ENCODE data around the gene SLC25A30.
"Not testable (repeated sequence)": the region's sequence is repeated elsewhere in the genome, so short reads cannot be mapped to it uniquely, and the experiment has no call there.

DNA sequence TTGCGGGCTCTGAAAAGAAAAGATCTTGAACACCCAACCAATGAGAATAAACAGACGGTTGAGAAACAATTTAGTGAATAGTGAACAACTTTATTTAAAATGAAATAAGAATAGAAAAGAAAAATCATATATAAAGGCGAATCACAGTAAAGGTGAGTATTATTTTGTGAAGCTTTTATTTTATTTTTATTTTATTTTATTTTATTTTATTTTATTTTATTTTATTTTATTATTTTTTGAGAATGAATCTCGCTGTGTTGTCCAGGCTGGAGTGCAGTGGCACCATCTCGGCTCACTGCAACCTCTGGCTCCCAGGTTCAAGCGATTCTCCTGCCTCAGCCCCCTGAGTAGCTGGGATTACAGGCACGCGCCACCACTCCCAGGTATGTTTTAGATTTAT, 74.1 kb downstream of the SLC25A30 start:
- TF ChIP-seq, protein P1, sequence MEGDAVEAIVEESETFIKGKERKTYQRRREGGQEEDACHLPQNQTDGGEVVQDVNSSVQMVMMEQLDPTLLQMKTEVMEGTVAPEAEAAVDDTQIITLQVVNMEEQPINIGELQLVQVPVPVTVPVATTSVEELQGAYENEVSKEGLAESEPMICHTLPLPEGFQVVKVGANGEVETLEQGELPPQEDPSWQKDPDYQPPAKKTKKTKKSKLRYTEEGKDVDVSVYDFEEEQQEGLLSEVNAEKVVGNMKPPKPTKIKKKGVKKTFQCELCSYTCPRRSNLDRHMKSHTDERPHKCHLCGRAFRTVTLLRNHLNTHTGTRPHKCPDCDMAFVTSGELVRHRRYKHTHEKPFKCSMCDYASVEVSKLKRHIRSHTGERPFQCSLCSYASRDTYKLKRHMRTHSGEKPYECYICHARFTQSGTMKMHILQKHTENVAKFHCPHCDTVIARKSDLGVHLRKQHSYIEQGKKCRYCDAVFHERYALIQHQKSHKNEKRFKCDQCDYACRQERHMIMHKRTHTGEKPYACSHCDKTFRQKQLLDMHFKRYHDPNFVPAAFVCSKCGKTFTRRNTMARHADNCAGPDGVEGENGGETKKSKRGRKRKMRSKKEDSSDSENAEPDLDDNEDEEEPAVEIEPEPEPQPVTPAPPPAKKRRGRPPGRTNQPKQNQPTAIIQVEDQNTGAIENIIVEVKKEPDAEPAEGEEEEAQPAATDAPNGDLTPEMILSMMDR (IDR thresholded peaks at IDR 0.05): not testable (repeated sequence)
- not testable (repeated sequence) for TF ChIP-seq POLR2A (IDR thresholded peaks at IDR 0.05)

All from prostate gland (tissue), 2 donors.